ENCODE results near the gene TMEM128.

TMEM128 gene

GRCh38 chr4:4228356-4228668 lies 19.7 kb downstream of the TMEM128 start:
- no peak overlapping the region for H3K4me3 ChIP-seq (ENCODE audit: low read depth, low read length)
- DNase-seq (ENCODE audit: low read depth) = no peak
- TF ChIP-seq MAX (IDR thresholded peaks at IDR 0.05; ENCODE audit: low read depth, low read length) = no peak
- TF ChIP-seq, protein P1, sequence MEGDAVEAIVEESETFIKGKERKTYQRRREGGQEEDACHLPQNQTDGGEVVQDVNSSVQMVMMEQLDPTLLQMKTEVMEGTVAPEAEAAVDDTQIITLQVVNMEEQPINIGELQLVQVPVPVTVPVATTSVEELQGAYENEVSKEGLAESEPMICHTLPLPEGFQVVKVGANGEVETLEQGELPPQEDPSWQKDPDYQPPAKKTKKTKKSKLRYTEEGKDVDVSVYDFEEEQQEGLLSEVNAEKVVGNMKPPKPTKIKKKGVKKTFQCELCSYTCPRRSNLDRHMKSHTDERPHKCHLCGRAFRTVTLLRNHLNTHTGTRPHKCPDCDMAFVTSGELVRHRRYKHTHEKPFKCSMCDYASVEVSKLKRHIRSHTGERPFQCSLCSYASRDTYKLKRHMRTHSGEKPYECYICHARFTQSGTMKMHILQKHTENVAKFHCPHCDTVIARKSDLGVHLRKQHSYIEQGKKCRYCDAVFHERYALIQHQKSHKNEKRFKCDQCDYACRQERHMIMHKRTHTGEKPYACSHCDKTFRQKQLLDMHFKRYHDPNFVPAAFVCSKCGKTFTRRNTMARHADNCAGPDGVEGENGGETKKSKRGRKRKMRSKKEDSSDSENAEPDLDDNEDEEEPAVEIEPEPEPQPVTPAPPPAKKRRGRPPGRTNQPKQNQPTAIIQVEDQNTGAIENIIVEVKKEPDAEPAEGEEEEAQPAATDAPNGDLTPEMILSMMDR (IDR thresholded peaks at IDR 0.05; ENCODE audit: low read depth, low read length) = no peak
- TF ChIP-seq MYC (IDR thresholded peaks at IDR 0.05; ENCODE audit: low read depth, low read length) = no peak
- no peak for TF ChIP-seq POLR2A (IDR thresholded peaks at IDR 0.05; ENCODE audit: extremely low read depth, insufficient read length)

DNA sequence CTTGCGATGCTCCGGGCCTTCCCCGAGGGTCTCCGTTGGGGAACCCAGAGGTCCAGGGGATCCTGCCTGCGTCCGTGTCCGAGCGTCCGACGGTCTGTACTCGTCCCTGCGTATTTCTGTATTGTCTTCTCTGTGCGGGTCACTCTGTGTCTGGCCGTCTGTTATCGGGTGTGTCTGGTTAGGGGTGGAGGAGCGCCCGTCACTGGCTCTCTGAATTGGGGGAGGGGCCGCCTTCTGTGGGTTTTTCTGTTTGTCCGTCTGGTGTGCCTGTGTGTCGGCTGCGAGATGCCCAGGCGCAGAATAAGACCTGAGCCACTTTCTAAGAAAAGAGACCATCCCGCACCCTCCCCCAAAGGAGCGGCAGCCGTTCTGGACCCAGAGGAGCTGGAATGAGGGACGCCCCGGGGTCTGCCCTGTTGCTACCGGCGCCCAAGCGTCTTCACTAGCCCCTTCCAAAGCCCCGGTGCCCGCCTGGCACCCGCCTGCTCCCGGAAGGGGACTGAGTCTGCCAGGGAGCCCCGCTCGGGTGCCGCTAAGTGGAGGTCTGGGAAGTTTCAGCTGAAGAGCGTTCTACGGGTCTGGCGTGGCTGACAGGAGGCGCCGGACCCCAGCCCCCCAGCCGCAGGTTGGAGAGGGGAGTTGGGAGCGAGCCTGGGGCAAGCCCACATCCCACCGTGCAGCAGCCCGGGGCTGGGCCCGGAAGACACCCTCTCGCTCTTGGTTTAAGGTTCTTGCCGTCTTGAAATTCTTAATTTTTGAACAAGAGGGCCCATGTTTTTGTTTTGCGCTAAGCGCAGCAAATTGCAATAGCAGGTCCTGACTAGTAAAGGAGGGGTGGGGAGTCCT lies 20.3 kb downstream of the TMEM128 start:
- no peak for TF ChIP-seq MAX (IDR thresholded peaks at IDR 0.05; ENCODE audit: low read depth, low read length)
- TF ChIP-seq, protein P1 (IDR thresholded peaks at IDR 0.05; ENCODE audit: low read depth, low read length) = no peak
- TF ChIP-seq MYC (IDR thresholded peaks at IDR 0.05; ENCODE audit: low read depth, low read length) = no peak
- no peak for TF ChIP-seq POLR2A (IDR thresholded peaks at IDR 0.05; ENCODE audit: extremely low read depth, insufficient read length)
- H3K4me3 ChIP-seq (ENCODE audit: low read depth, low read length) = no peak overlapping the region

DNA sequence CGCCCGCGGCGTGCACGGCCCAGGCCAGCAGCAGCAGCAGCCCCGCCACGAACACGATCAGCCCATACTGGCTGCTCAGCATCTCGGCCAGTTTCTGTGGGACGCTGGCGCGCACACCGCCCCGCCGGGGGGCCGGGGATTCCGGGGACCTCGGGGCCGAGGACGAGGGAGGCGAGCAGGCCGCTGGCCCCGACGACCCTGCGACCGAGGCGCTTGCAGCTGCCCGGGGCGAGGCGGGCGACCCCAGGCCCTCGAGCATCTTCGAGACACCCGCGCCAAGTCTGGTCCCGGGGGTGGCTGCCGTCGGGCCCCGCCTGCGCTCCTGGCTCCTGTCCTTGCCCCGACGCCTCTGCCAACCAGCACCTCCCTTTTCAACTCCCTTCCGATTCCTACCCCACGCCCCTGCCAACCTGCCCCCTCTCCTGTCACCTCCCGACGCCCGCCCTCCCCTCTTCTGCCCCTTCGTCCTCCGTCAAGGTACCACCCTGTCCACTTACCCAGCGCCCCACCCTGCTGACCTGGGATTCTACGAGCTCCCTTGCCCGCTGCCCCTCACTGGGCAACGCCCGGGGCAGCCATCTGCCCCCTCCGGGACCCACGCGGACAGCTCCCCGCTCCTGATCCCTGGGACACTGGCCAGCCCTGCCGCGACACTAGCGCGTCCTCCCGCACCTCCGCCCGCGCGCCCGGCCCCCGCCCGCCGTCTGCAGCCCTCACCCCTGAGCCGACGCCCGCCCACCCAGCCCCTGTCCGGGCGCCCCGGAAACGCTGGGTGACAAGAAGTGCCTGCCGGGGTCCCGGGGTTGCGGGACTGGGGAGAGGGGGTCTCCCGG lies 21.2 kb downstream of the TMEM128 start, which contains the start of gene OTOP1:
Gene OTOP1 (minus strand): TSS at position 324 of the 833 bp plus-strand sequence. CDS start 65 bp downstream, at position 259.
- DNase-seq (ENCODE audit: low read depth) = no peak
- TF ChIP-seq MAX (IDR thresholded peaks at IDR 0.05; ENCODE audit: low read depth, low read length) = no peak
- TF ChIP-seq POLR2A (IDR thresholded peaks at IDR 0.05; ENCODE audit: extremely low read depth, insufficient read length) = no peak
- TF ChIP-seq MYC (IDR thresholded peaks at IDR 0.05; ENCODE audit: low read depth, low read length) = no peak
- TF ChIP-seq, protein P1 (IDR thresholded peaks at IDR 0.05; ENCODE audit: low read depth, low read length) = no peak
- H3K4me3 ChIP-seq (ENCODE audit: low read depth, low read length) = no peak within 1 kb of the TSS

More for the DNA sequence above, 20.3 kb downstream of the TMEM128 start:
- DNase-seq (ENCODE audit: low read depth) = no peak

- no peak overlapping the region for H3K4me3 ChIP-seq (ENCODE audit: low read depth, low read length)
- TF ChIP-seq MAX (IDR thresholded peaks at IDR 0.05; ENCODE audit: low read depth, low read length) = no peak
- no peak for TF ChIP-seq MYC (IDR thresholded peaks at IDR 0.05; ENCODE audit: low read depth, low read length)
- no peak for TF ChIP-seq POLR2A (IDR thresholded peaks at IDR 0.05; ENCODE audit: extremely low read depth, insufficient read length)
- TF ChIP-seq, protein P1 (IDR thresholded peaks at IDR 0.05; ENCODE audit: low read depth, low read length) = no peak
- no peak for DNase-seq (ENCODE audit: low read depth)
Measured at GRCh38 chr4:4225915-4226605, 22.0 kb downstream of the TMEM128 start.

DNA sequence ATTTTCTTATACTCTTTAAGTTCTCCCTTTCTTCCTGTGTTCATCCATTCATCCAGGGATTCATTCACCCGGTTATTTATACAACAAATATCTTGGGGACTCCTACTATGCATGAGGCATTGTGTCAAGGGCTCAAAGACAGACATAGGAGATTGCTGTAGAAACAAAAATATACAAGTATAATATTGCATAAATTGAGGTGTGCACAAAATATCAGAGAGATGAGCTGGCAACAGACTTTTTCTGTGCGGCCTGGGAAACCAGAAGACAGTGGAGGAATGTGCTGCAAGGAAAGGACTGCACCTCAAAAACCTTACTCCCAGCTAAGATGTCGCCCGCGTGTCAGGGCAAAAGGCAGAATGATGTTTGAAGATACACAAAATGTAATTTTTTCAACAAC lies 30.9 kb downstream of the TMEM128 start:
- H3K4me3 ChIP-seq (ENCODE audit: low read depth, low read length) = no peak overlapping the region
- no peak for TF ChIP-seq POLR2A (IDR thresholded peaks at IDR 0.05; ENCODE audit: extremely low read depth, insufficient read length)
- TF ChIP-seq MAX (IDR thresholded peaks at IDR 0.05; ENCODE audit: low read depth, low read length) = no peak
- DNase-seq (ENCODE audit: low read depth) = no peak
